ENCODE data around the gene ACO2.

DNA sequence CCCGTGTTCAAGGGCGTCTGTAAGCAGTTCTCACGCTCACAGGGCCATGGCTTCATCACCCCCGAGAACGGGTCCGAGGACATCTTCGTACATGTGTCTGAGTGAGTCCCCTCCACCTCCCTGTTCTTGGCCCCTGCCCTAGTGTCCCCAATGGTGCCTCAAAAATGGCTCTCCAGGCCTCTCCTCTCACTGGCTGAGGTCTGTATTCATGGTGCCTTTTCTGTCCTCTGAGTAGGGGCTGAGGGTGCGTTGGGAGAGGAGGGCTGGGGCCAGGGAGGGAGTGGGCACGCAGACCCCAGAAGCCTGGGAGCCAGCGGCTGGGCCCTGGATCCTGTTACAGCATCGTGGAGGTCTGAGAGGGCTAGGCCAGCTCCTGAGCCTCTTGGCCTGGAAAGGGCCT is 104.8 kb downstream of the ACO2 start:
- no peak for TF ChIP-seq EP300 (IDR thresholded peaks at IDR 0.05)
- TF ChIP-seq CTCF (IDR thresholded peaks at IDR 0.05) = no peak
- TF ChIP-seq POLR2A (IDR thresholded peaks at IDR 0.05) = no peak

Data from tibial nerve (tissue), 4 donors.